Measurements from ENCODE around the gene NFYB. TPM values are rescaled to one million over a fixed set of nuclear protein-coding genes. Genes with fewer than 3 reads are reported as not detected.

NFYB gene
- total RNA-seq, 3 donors from 2014 or later: 16.2 to 73.9 (median 18.9) TPM

DNA sequence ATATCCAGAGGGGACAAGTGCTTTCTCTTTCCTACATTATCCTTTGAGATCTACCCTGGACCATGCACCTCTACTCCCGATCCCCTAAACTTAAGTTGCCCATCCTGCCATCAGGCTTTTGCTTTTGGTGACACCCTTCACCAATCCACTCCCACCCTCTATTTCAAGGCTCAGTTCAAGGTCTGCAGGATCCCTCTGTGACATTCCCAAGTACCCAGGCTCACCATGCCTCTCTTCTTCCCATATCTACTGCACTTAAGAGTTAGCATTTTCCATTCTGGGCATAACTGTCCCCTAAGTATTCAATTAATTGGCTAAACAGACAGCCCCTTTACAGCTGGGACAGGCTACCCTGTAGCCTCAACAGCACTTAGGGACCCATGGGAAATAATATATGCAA lies 3.1 kb downstream of the NFYB start:
- Histone ChIP-seq H3K36me3 (ENCODE audit: low read depth) (no peaks in the 10 kb centered on the region), H3K9me3 (no peaks in the 10 kb centered on the region), H3K4me1 (ENCODE audit: low read depth) (peaks cover 16% of the 10 kb centered on the region), H3K4me3 (no peak overlapping the region)
- ATAC-seq (no peak), DNase-seq (no peak)
- TF ChIP-seq, protein P1, sequence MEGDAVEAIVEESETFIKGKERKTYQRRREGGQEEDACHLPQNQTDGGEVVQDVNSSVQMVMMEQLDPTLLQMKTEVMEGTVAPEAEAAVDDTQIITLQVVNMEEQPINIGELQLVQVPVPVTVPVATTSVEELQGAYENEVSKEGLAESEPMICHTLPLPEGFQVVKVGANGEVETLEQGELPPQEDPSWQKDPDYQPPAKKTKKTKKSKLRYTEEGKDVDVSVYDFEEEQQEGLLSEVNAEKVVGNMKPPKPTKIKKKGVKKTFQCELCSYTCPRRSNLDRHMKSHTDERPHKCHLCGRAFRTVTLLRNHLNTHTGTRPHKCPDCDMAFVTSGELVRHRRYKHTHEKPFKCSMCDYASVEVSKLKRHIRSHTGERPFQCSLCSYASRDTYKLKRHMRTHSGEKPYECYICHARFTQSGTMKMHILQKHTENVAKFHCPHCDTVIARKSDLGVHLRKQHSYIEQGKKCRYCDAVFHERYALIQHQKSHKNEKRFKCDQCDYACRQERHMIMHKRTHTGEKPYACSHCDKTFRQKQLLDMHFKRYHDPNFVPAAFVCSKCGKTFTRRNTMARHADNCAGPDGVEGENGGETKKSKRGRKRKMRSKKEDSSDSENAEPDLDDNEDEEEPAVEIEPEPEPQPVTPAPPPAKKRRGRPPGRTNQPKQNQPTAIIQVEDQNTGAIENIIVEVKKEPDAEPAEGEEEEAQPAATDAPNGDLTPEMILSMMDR (IDR thresholded peaks at IDR 0.05): no peak
- intact Hi-C loops (cut with DNase I, micrococcal nuclease): no loop called here

DNA sequence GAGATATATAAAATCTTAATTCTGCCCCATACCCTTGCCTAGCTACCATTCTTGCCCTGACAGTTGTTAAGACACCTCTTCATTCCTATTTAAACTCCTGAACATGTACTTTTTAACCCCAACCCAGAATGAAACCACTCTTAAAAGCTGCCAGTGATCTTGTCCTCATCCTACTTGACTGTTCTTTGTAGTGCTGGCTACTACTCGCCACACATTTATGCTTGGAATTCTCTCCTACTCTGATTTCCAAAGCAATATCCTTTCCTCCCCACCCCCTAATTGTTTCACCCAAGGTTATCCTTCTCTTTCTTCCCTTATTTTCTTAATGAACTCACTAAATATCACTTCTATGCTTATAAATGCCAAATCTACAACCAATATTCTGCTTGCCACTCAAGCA lies 4.1 kb downstream of the NFYB start:
- TF ChIP-seq, protein P1 (IDR thresholded peaks at IDR 0.05): no peak
- no peak for DNase-seq
- H3K4me3 ChIP-seq: no peak overlapping the region
- no peak for ATAC-seq
- no peaks in the 10 kb centered on the region for H3K9me3 ChIP-seq
- H3K4me1 ChIP-seq (ENCODE audit: low read depth): peaks cover 16% of the 10 kb centered on the region
- intact Hi-C loops (cut with DNase I, micrococcal nuclease): no loop called here
- H3K36me3 ChIP-seq (ENCODE audit: low read depth): no peaks in the 10 kb centered on the region

DNA sequence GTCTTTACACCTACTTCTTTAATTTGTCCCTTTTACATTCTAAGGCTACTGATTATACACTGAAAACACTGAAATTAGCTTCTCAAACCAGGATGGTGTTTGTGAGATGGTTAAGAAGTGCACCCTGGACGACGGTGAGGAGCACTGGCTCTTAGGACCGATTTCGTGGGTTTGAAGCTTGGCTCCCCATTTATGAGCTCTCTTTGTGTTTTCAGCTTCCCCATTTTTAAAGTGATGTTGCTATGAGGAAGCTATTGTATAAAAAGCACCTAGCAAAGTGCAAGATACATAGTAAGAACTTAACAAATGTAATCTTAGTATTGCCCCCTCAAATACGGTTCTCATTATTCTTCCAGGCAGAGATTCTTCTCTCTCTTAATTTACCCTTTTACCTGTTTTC lies 4.7 kb downstream of the NFYB start:
- intact Hi-C loops (cut with DNase I, micrococcal nuclease): no loop called here
- Histone ChIP-seq H3K9me3 (no peaks in the 10 kb centered on the region), H3K4me3 (no peak overlapping the region), H3K36me3 (ENCODE audit: low read depth) (no peaks in the 10 kb centered on the region), H3K4me1 (ENCODE audit: low read depth) (peaks cover 12% of the 10 kb centered on the region)
- no peak for DNase-seq
- ATAC-seq: no peak
- TF ChIP-seq, protein P1 (IDR thresholded peaks at IDR 0.05): no peak

DNA sequence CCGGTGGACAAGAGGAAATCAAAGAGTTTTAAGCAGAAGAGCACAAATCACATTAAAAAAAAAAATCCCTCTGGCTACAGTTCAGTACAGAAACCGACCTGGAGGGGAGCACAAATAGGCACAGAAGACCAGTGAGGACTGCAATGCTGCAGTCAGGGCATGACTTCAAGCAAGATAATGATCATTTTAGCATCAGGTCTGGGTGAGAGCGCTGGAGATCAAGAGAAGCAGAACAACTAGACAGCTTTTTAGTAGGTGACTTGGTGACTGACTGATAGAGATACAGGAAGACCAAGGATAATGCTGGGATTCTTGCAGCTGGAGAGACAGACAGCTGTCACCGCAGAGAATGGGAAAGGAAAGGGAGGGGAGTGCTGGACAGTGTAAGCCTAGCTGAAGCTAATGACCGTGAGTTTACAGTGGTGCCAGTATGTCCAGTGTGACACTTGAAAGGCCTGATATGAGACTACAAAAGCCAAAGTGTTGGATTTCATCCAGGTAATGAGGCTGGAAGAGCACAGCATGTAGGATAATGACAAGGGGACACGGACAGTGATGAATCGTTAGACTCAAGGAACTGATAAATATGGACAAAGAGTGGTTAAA lies 5.6 kb downstream of the NFYB start:
- TF ChIP-seq, protein P1 (IDR thresholded peaks at IDR 0.05): no peak
- Histone ChIP-seq H3K9me3 (no peaks in the 10 kb centered on the region), H3K36me3 (ENCODE audit: low read depth) (no peaks in the 10 kb centered on the region), H3K4me3 (no peak overlapping the region), H3K4me1 (ENCODE audit: low read depth) (peaks cover 11% of the 10 kb centered on the region)
- ATAC-seq (no peak), DNase-seq (no peak)
- intact Hi-C loops (cut with DNase I, micrococcal nuclease): no loop called here

DNA sequence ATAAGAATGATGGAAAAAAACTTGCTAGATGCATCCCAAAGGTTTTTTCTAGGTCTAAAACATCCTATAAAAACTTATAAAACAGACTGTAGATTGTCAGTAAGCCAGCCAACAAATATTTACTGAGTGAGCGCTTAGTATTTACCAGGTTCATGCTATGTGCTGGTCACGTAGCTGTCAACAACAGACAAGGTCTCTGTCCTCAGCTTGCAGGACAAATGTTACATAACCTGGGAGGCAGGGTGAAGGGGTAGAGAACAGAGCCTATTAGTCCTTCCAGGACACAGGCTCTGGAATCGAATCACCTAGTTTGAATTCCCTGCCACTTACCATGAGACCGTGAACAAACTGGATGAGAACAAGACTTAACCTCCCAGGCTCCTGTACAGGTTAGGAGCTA lies 6.4 kb downstream of the NFYB start:
- Histone ChIP-seq H3K4me3 (no peak overlapping the region), H3K4me1 (ENCODE audit: low read depth) (peaks cover 7% of the 10 kb centered on the region), H3K9me3 (no peaks in the 10 kb centered on the region), H3K36me3 (ENCODE audit: low read depth) (no peaks in the 10 kb centered on the region)
- intact Hi-C loops (cut with DNase I, micrococcal nuclease): no loop called here
- ATAC-seq (no peak), DNase-seq (no peak)
- TF ChIP-seq, protein P1 (IDR thresholded peaks at IDR 0.05): no peak

DNA sequence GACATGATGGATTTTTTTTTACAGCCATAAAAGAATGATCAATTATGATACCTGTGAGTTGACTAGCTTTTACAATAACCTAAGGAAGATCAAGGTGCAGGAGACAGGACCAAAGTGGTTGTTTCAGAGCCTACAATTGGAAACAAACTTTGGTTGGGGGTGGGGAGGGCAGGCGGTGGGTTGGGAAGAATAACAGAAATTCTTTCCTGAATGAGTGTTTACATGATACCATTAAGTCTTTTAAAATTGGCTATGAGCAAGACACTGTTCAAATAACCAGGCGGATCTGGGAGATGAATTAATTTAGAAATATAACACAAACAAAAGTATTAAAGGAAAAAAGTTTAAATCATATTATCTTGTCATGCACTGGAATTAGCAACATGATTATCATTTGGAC lies 7.2 kb downstream of the NFYB start:
- TF ChIP-seq, protein P1 (IDR thresholded peaks at IDR 0.05): no peak
- H3K4me3 ChIP-seq: no peak overlapping the region
- H3K9me3 ChIP-seq: no peaks in the 10 kb centered on the region
- no peaks in the 10 kb centered on the region for H3K36me3 ChIP-seq (ENCODE audit: low read depth)
- DNase-seq (no peak), ATAC-seq (no peak)
- H3K4me1 ChIP-seq (ENCODE audit: low read depth): no peaks in the 10 kb centered on the region
- intact Hi-C loops (cut with DNase I, micrococcal nuclease): no loop called here
